Naive B cell (primary cell): ENCODE data around the gene MC3R. TPM values are rescaled to one million over a fixed set of nuclear protein-coding genes. Genes with fewer than 3 reads are reported as not detected.
A peak's percentile ranks its signal among the peaks of the same experiment; 100 is the strongest.
"Not testable (repeated sequence)": the region's sequence is repeated elsewhere in the genome, so short reads cannot be mapped to it uniquely, and the experiment has no call there.

Experiments used
- ATAC-seq, 2 donors: fragments of 150-1000 bp; cut with Tn5 transposase; 2 replicates each; pipeline ENCODE4 v1.10.0; 2021; ENCODE audit warnings: low read depth in 2 of 2, mild to moderate bottlenecking in 2 of 2, moderate library complexity in 2 of 2
- DNase-seq: peaks from one replicate; pipeline ENCODE4 v3.0.0; 2022
- H3K27ac Mint-ChIP-seq, 6 donors: one replicate each; pipeline ENCODE4 v1.8.0; 2020 to 2022; ENCODE audit warnings: mild to moderate bottlenecking in 6 of 6, mixed read lengths in 6 of 6, moderate library complexity in 5 of 6, inconsistent platforms in 2 of 6
- H3K27me3 Mint-ChIP-seq, 3 donors: one replicate each; pipeline ENCODE4 v1.8.0; 2021 to 2022; ENCODE audit warnings: mixed read lengths in 3 of 3, mild to moderate bottlenecking in 1 of 3
- H3K36me3 Mint-ChIP-seq, 2 donors: one replicate each; pipeline ENCODE4 v1.8.0; 2020 to 2022; ENCODE audit warnings: mixed read lengths in 2 of 2, inconsistent platforms in 1 of 2, mild to moderate bottlenecking in 1 of 2
- H3K4me1 Mint-ChIP-seq, 3 donors: one replicate each; pipeline ENCODE4 v1.8.0; 2020 to 2022; ENCODE audit warnings: mixed read lengths in 3 of 3, inconsistent platforms in 1 of 3, mild to moderate bottlenecking in 1 of 3, moderate library complexity in 1 of 3
- H3K4me3 Mint-ChIP-seq, 8 donors: one replicate each; pipeline ENCODE4 v1.8.0; 2020 to 2022; ENCODE audit warnings: mild to moderate bottlenecking in 8 of 8, mixed read lengths in 8 of 8, moderate library complexity in 8 of 8, inconsistent platforms in 2 of 8
- H3K9me3 Mint-ChIP-seq, 7 donors: one replicate each; pipeline ENCODE4 v1.8.0; 2020 to 2022; ENCODE audit warnings: mixed read lengths in 7 of 7, mild to moderate bottlenecking in 5 of 7, inconsistent platforms in 2 of 7, moderate library complexity in 1 of 7
- polyA plus RNA-seq, 6 donors: library from polyadenylated mRNA; unstranded; fragments of 300-500 nt; fragmentation: Illumina TruSeq; gene quantifications; one replicate each; pipeline ENCODE4 v1.2.3, GENCODE V29; 2021; ENCODE audit warnings: low read depth in 6 of 6

Gene MC3R
- polyA plus RNA-seq, result not detected

- DNase-seq, result no peak
- peaks cover 0 to 2% (median 0%) of the 10 kb centered on the region in 7 donors for H3K9me3 Mint-ChIP-seq
- H3K27me3 Mint-ChIP-seq, result peaks cover 18 to 68% (median 42%) of the 10 kb centered on the region in 3 donors
- H3K27ac Mint-ChIP-seq, result peak within 1 kb of the TSS in 1 of 6 donors; percentile 38
- H3K4me1 Mint-ChIP-seq, result no peaks in the 10 kb centered on the region
- peak within 1 kb of the TSS in 2 of 8 donors; percentile 25 to 29 for H3K4me3 Mint-ChIP-seq
- H3K36me3 Mint-ChIP-seq, result no peaks in the 10 kb centered on the region
- ATAC-seq, result no peak
Observed at GRCh38 chr20:56247954-56248782, at the start of gene MC3R. Gene MC3R (plus strand): TSS chr20:56248732. CDS start chr20:56248844, 112 bp downstream.

GRCh38 chr20:56200456-56200855, 48.1 kb upstream of the MC3R start:
- DNase-seq, result no peak
- peaks cover 3 to 17% of the 10 kb centered on the region in 2 donors for H3K36me3 Mint-ChIP-seq
- no peak overlapping the region for H3K4me3 Mint-ChIP-seq
- no peak for ATAC-seq
- peaks cover 14 to 59% (median 28%) of the 10 kb centered on the region in 7 donors for H3K9me3 Mint-ChIP-seq
- no peak overlapping the region for H3K27ac Mint-ChIP-seq
- no peaks in the 10 kb centered on the region for H3K4me1 Mint-ChIP-seq
- no peaks in the 10 kb centered on the region for H3K27me3 Mint-ChIP-seq

GRCh38 chr20:56202493-56203077, 45.9 kb upstream of the MC3R start:
- Mint-ChIP-seq H3K4me1 (no peaks in the 10 kb centered on the region), H3K27me3 (no peaks in the 10 kb centered on the region), H3K9me3 (peaks cover 14 to 51% (median 28%) of the 10 kb centered on the region in 7 donors), H3K4me3 (no peak overlapping the region), H3K27ac (no peak overlapping the region), H3K36me3 (peaks cover 3 to 17% of the 10 kb centered on the region in 2 donors)
- no peak for DNase-seq
- ATAC-seq, result no peak

- Mint-ChIP-seq H3K27me3 (peaks cover 0 to 4% (median 3%) of the 10 kb centered on the region in 3 donors), H3K4me3 (no peak overlapping the region), H3K4me1 (no peaks in the 10 kb centered on the region), H3K27ac (peak overlapping the region in 1 of 6 donors; percentile 60), H3K36me3 (peaks cover 3 to 17% of the 10 kb centered on the region in 2 donors), H3K9me3 (peaks cover 12 to 38% (median 17%) of the 10 kb centered on the region in 7 donors)
- ATAC-seq (no peak), DNase-seq (no peak)
Observed at GRCh38 chr20:56204206-56204605, 44.3 kb upstream of the MC3R start.

- Mint-ChIP-seq H3K27me3 (peaks cover 0 to 11% (median 8%) of the 10 kb centered on the region in 3 donors), H3K4me3 (no peak overlapping the region), H3K27ac (no peak overlapping the region), H3K36me3 (peaks cover 0 to 7% of the 10 kb centered on the region in 2 donors), H3K9me3 (peaks cover 8 to 26% (median 8%) of the 10 kb centered on the region in 7 donors), H3K4me1 (no peaks in the 10 kb centered on the region)
- DNase-seq (no peak), ATAC-seq (no peak)
Observed at GRCh38 chr20:56205346-56205745, 43.2 kb upstream of the MC3R start.

GRCh38 chr20:56207656-56208055, 40.9 kb upstream of the MC3R start:
- peaks cover 0 to 3% (median 0%) of the 10 kb centered on the region in 7 donors for H3K9me3 Mint-ChIP-seq
- H3K27me3 Mint-ChIP-seq, result peaks cover 0 to 11% (median 8%) of the 10 kb centered on the region in 3 donors
- DNase-seq (no peak), ATAC-seq (no peak)
- H3K36me3 Mint-ChIP-seq, result no peaks in the 10 kb centered on the region
- H3K27ac Mint-ChIP-seq, result no peak overlapping the region
- no peak overlapping the region for H3K4me3 Mint-ChIP-seq
- no peaks in the 10 kb centered on the region for H3K4me1 Mint-ChIP-seq

- Mint-ChIP-seq H3K36me3 (no peaks in the 10 kb centered on the region), H3K4me1 (no peaks in the 10 kb centered on the region), H3K27ac (no peak overlapping the region), H3K4me3 (no peak overlapping the region), H3K27me3 (peaks cover 0 to 11% (median 9%) of the 10 kb centered on the region in 3 donors), H3K9me3 (no peaks in the 10 kb centered on the region)
- ATAC-seq, result no peak
- no peak for DNase-seq
Observed at GRCh38 chr20:56208121-56208520, 40.4 kb upstream of the MC3R start.

- no peaks in the 10 kb centered on the region for H3K36me3 Mint-ChIP-seq
- peaks cover 0 to 3% (median 0%) of the 10 kb centered on the region in 7 donors for H3K9me3 Mint-ChIP-seq
- no peak overlapping the region for H3K27ac Mint-ChIP-seq
- H3K27me3 Mint-ChIP-seq, result peaks cover 0 to 30% (median 16%) of the 10 kb centered on the region in 3 donors
- H3K4me3 Mint-ChIP-seq, result no peak overlapping the region
- DNase-seq (no peak), ATAC-seq (no peak)
- no peaks in the 10 kb centered on the region for H3K4me1 Mint-ChIP-seq
Observed at GRCh38 chr20:56211051-56211450, 37.5 kb upstream of the MC3R start.

- H3K4me1 Mint-ChIP-seq, result no peaks in the 10 kb centered on the region
- no peak overlapping the region for H3K4me3 Mint-ChIP-seq
- H3K9me3 Mint-ChIP-seq, result peaks cover 0 to 4% (median 0%) of the 10 kb centered on the region in 7 donors
Observed at GRCh38 chr20:56212091-56212490, 36.4 kb upstream of the MC3R start.

GRCh38 chr20:56213321-56213720, 35.2 kb upstream of the MC3R start:
- no peak overlapping the region for H3K27ac Mint-ChIP-seq
- no peak overlapping the region for H3K4me3 Mint-ChIP-seq

More at GRCh38 chr20:56212091-56212490, 36.4 kb upstream of the MC3R start:
- Mint-ChIP-seq H3K36me3 (no peaks in the 10 kb centered on the region), H3K27me3 (peaks cover 0 to 30% (median 16%) of the 10 kb centered on the region in 3 donors), H3K27ac (peak overlapping the region in 3 of 6 donors; percentile 4 to 20 (median 17))
- DNase-seq (no peak), ATAC-seq (no peak)

GRCh38 chr20:56215115-56215514, 33.4 kb upstream of the MC3R start:
- DNase-seq, result no peak
- Mint-ChIP-seq H3K4me3 (peak overlapping the region in 1 of 8 donors; percentile 53), H3K27me3 (peaks cover 0 to 22% (median 6%) of the 10 kb centered on the region in 3 donors), H3K4me1 (no peaks in the 10 kb centered on the region), H3K9me3 (peaks cover 0 to 12% (median 5%) of the 10 kb centered on the region in 7 donors), H3K36me3 (no peaks in the 10 kb centered on the region), H3K27ac (no peak overlapping the region)
- no peak for ATAC-seq

More at GRCh38 chr20:56213321-56213720, 35.2 kb upstream of the MC3R start:
- peaks cover 0 to 4% (median 0%) of the 10 kb centered on the region in 7 donors for H3K9me3 Mint-ChIP-seq
- no peaks in the 10 kb centered on the region for H3K36me3 Mint-ChIP-seq
- H3K27me3 Mint-ChIP-seq, result peaks cover 0 to 29% (median 16%) of the 10 kb centered on the region in 3 donors
- ATAC-seq, result no peak
- H3K4me1 Mint-ChIP-seq, result no peaks in the 10 kb centered on the region
- no peak for DNase-seq

GRCh38 chr20:56217829-56218228, 30.7 kb upstream of the MC3R start:
- Mint-ChIP-seq H3K27me3 (peaks cover 0 to 22% (median 6%) of the 10 kb centered on the region in 3 donors), H3K36me3 (no peaks in the 10 kb centered on the region), H3K9me3 (peaks cover 4 to 18% (median 7%) of the 10 kb centered on the region in 7 donors), H3K4me1 (no peaks in the 10 kb centered on the region), H3K4me3 (no peak overlapping the region), H3K27ac (no peak overlapping the region)
- no peak for DNase-seq
- no peak for ATAC-seq

- not testable (repeated sequence) for H3K36me3 Mint-ChIP-seq, DNase-seq, ATAC-seq, H3K4me1 Mint-ChIP-seq, H3K27me3 Mint-ChIP-seq, H3K4me3 Mint-ChIP-seq
- peaks cover 4 to 18% (median 9%) of the 10 kb centered on the region in 7 donors for H3K9me3 Mint-ChIP-seq
- peak overlapping the region in 1 of 6 donors; percentile 53 for H3K27ac Mint-ChIP-seq
Observed at GRCh38 chr20:56221186-56221585, 27.3 kb upstream of the MC3R start.
